WI38 (cell line): ENCODE results near the gene PCNT.

Experiments used
- H3K4me3 ChIP-seq: 2 replicates; pipeline ENCODE4 v1.5.1; 2011; ENCODE audit warnings: low read depth, mild to moderate bottlenecking, control low read depth, low read length
- TF ChIP-seq, protein P1 (sequence below): IDR thresholded peaks from 2 replicates; pipeline ENCODE4 v1.5.1; 2012; ENCODE audit warnings: low read depth, mild to moderate bottlenecking, control low read depth, low read length

Gene PCNT

DNA sequence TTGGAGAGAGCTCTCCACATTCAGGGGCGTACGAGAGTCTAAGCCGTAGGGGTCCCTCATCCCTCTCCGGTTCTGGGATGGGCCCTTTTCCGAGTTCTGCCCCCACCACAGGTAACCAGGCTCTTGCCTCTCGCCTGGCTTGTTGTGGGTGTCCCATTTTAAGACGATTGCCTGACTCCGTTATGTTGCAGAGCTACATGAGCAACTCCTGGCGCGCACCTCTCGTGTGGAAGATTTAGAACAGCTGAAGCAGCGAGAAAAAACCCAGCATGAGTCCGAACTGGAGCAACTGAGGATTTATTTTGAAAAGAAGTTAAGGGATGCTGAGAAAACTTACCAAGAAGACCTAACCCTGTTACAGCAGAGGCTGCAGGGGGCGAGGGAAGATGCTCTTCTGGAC is 29.0 kb downstream of the PCNT start:
- H3K4me3 ChIP-seq = no peak overlapping the region
- TF ChIP-seq, protein P1, sequence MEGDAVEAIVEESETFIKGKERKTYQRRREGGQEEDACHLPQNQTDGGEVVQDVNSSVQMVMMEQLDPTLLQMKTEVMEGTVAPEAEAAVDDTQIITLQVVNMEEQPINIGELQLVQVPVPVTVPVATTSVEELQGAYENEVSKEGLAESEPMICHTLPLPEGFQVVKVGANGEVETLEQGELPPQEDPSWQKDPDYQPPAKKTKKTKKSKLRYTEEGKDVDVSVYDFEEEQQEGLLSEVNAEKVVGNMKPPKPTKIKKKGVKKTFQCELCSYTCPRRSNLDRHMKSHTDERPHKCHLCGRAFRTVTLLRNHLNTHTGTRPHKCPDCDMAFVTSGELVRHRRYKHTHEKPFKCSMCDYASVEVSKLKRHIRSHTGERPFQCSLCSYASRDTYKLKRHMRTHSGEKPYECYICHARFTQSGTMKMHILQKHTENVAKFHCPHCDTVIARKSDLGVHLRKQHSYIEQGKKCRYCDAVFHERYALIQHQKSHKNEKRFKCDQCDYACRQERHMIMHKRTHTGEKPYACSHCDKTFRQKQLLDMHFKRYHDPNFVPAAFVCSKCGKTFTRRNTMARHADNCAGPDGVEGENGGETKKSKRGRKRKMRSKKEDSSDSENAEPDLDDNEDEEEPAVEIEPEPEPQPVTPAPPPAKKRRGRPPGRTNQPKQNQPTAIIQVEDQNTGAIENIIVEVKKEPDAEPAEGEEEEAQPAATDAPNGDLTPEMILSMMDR = no peak

DNA sequence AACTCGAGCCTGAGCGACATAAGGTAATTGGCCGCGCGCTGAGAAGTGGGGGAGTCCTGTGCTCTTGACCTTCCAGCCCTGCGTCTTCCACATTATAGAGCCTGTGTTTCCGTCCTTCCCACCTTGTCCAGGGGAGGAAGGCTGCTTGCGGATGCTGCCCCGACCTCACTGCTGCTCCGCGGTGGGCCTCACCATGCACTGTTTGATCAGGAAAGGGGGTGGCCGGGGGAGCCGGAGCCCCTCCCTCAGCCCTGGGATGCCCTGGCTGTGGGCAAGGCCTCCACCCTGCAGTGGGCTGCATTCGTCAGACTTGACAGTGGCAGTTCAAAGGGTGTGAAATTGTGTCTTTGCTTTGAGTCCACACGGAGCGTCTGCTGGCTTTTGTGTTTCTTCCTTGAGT is 30.1 kb downstream of the PCNT start:
- no peak overlapping the region for H3K4me3 ChIP-seq
- TF ChIP-seq, protein P1 = no peak

- TF ChIP-seq, protein P1 = no peak
- H3K4me3 ChIP-seq = no peak overlapping the region
Measured at GRCh38 chr21:46354518-46354917, 30.6 kb downstream of the PCNT start.

DNA sequence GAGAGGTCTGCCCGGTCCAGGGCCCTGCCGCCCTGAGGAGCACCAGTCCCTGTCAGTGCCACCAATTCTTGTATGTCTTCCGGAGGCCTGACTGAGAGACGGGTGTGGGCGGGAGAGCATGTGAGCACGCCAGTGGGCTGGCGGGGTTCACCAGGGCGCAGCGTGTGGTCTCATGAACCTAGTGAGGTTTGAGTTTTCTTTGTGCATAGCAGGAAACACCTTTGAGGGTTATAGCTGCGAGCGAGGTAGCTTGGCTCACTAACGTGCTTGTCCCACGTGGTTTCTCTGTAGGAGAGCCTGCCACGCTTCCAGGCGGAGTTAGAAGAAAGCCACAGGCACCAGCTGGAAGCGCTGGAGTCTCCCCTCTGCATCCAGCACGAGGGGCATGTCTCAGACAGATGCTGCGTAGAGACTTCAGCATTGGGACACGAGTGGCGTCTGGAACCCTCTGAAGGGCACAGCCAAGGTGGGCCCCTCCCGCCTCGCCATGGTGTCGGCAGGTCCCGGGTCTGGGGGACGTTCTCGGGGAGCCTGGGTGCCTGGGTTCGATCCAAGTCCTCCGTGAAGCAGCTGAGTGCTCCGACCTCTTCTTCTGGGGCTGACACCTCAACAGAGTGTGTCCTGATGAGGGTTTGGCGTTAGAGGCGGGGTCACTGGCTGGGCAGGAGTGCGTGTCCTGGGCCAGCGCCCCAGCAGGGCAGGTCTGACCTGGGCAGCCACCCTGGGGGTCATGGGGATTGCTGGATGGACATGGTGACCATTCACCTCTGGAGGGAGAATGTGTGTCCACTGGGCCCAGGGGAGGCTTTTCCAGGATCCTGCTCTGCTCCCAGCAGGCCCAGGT is 31.4 kb downstream of the PCNT start:
- TF ChIP-seq, protein P1 = no peak
- H3K4me3 ChIP-seq = no peak overlapping the region

GRCh38 chr21:46356005-46356338 is 32.0 kb downstream of the PCNT start:
- H3K4me3 ChIP-seq = no peak overlapping the region
- TF ChIP-seq, protein P1 = no peak

GRCh38 chr21:46356494-46357334 is 32.8 kb downstream of the PCNT start:
- H3K4me3 ChIP-seq = no peak overlapping the region
- TF ChIP-seq, protein P1 = no peak

- H3K4me3 ChIP-seq = no peak overlapping the region
- TF ChIP-seq, protein P1 = no peak
Measured at GRCh38 chr21:46357335-46357604, 33.3 kb downstream of the PCNT start.
